ENCODE results near the gene GLIS1.

GRCh38 chr1:53654216-53655210 lies 84.5 kb downstream of the GLIS1 start:
- TF ChIP-seq CTCF (conservative IDR thresholded peaks at IDR 0.05), result no peak
- no peak for TF ChIP-seq ZFX (IDR thresholded peaks at IDR 0.05)
